ENCODE data around the gene MORN1. TPM values are rescaled to one million over a fixed set of nuclear protein-coding genes. Genes with fewer than 3 reads are reported as not detected.

MORN1 gene
- total RNA-seq, 4 donors from 2014 or later, result 5.7 to 9.7 (median 7.1) TPM

- no peak for DNase-seq (ENCODE audit: low spot score in 2 of 2)
- TF ChIP-seq POLR2A (IDR thresholded peaks at IDR 0.05), result no peak
- TF ChIP-seq, protein P1, sequence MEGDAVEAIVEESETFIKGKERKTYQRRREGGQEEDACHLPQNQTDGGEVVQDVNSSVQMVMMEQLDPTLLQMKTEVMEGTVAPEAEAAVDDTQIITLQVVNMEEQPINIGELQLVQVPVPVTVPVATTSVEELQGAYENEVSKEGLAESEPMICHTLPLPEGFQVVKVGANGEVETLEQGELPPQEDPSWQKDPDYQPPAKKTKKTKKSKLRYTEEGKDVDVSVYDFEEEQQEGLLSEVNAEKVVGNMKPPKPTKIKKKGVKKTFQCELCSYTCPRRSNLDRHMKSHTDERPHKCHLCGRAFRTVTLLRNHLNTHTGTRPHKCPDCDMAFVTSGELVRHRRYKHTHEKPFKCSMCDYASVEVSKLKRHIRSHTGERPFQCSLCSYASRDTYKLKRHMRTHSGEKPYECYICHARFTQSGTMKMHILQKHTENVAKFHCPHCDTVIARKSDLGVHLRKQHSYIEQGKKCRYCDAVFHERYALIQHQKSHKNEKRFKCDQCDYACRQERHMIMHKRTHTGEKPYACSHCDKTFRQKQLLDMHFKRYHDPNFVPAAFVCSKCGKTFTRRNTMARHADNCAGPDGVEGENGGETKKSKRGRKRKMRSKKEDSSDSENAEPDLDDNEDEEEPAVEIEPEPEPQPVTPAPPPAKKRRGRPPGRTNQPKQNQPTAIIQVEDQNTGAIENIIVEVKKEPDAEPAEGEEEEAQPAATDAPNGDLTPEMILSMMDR (IDR thresholded peaks at IDR 0.05), result no peak
- 61 to 69% methylated on average over 11 of the region's 11 CpGs for whole genome bisulfite sequencing, 2 donors
- intact Hi-C loops (cut with DNase I; ENCODE audit: low total_unique reads), result no loop called here
- H3K4me3 ChIP-seq (ENCODE audit: low read depth, poor library complexity, severe bottlenecking), result no peak overlapping the region
Measured at GRCh38 chr1:2415337-2415736, 24.0 kb upstream of the MORN1 start.

DNA sequence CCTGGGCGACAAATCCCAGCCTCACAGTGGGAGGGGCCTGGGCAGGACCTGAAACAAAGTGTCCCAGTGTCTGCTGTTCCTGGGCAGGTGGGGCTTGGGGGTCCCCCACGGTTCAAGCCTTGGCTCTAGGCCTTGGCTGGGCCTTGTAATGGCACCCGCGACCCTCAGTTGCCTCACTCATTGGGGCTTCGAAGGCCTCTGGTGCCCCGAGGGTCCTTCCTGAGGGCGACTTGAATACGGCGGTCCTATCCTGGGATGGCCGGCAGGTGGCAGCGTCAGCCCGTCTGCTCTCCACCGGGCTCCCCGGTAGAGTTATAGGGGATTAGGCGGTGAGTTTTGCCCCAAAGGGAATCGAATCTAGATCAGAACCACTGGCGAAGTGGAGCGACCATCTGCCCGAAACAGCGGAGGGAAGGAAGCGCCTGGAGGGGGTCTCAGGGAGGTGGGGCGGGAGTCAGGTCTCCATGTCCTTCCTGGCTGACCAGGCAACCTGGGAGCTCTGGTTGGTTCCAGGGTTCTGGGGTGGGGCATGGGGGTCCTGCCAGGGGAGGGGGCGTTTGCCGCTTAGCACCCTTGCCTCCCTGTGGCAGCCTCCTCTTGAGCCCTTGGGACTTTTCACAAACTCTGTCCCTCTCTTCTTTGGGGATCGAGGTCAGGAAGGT, 23.1 kb upstream of the MORN1 start:
- intact Hi-C loops (cut with DNase I; ENCODE audit: low total_unique reads), result loop anchor here (1.0 kb wide), 1 partner anchor 134 kb away; no protein-coding TSS in a partner anchor
- WGBS, 2 donors, result 1 to 3% methylated on average over 25 of the region's 25 CpGs
- TF ChIP-seq, protein P1 (IDR thresholded peaks at IDR 0.05), result peak in 1 of 3 donors; percentile 63
- TF ChIP-seq POLR2A (IDR thresholded peaks at IDR 0.05), result no peak
- no peak overlapping the region for H3K4me3 ChIP-seq (ENCODE audit: low read depth, poor library complexity, severe bottlenecking)
- peak; percentile 61 to 96 for DNase-seq (ENCODE audit: low spot score in 2 of 2)

- no peak for DNase-seq (ENCODE audit: low spot score in 2 of 2)
- no peak overlapping the region for H3K4me3 ChIP-seq (ENCODE audit: low read depth, poor library complexity, severe bottlenecking)
- 26 to 43% methylated on average over 8 to 17 of the region's 28 CpGs for WGBS, 2 donors
- intact Hi-C loops (cut with DNase I; ENCODE audit: low total_unique reads), result loop anchor here (1.0 kb wide), 1 partner anchor 135 kb away; no protein-coding TSS in a partner anchor
- no peak for TF ChIP-seq POLR2A (IDR thresholded peaks at IDR 0.05)
- TF ChIP-seq, protein P1 (IDR thresholded peaks at IDR 0.05), result no peak
Measured at GRCh38 chr1:2413495-2414296, 22.3 kb upstream of the MORN1 start.

DNA sequence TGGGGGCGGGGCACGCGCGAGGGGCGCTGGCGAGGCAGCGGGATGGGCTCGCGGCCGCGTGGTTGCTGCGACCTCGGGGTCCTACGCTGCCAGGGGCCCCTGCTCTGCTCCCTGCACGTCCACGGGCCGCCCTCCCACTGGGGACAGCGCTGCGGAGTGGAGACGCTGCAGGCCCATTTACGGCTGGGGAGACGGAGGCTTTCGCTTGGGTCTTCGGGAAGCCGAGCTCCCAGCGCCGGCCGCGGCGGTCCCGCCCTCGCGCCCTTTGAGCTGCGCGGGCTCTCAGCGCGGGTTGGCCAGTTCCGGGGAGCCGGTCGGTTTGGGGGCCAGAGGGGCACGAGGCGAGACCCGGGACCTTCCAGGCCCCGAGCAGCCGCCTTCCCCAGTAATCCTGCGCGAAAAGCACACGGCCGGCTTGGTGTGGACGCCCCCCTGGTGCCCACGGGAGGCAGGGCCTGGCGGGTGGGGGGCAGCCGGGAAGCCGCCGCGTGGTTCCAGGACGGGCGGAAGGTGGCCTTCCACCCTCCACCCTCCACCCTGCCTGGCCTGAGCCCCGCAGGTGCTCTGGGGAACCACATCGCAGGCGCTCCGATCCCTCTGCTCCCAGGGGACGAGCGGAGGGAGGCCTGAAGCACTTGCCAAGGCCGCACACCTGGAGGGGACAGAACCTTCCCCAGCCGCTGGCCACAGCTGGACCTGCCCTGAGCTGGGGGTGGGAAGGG, 21.6 kb upstream of the MORN1 start:
- peak overlapping the region; percentile 54 for H3K4me3 ChIP-seq (ENCODE audit: low read depth, poor library complexity, severe bottlenecking)
- TF ChIP-seq POLR2A (IDR thresholded peaks at IDR 0.05), result no peak
- TF ChIP-seq, protein P1 (IDR thresholded peaks at IDR 0.05), result no peak
- intact Hi-C loops (cut with DNase I; ENCODE audit: low total_unique reads), result no loop called here
- no peak for DNase-seq (ENCODE audit: low spot score in 2 of 2)
- WGBS, 2 donors, result 3 to 4% methylated on average over 6 to 37 of the region's 66 CpGs

DNA sequence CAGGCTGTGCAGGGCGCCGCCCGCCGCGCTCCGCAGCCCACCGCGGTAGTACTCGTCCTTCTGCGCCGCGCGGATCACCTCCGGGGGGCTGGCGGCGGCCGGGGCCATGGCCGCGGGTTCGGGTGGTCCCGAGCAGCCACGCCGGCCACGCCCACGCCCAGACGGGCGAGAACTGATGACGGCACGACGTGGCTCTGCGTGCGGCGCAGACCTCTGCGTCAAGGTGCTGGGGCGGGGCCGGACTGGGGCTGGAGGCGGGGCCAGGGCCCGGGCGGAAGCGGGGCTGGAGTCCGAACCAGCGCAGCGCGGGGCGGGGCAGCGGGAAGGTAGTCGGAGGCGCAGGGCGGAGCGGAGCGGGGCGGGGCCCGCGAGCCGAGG, 21.0 kb upstream of the MORN1 start, which contains the start of gene PEX10:
TSS of gene PEX10 (minus strand) at position 170 of the 378 bp plus-strand sequence. CDS start at position 108, 62 bp downstream.
- intact Hi-C loops (cut with DNase I; ENCODE audit: low total_unique reads), result no loop called here
- peak; percentile 96 to 100 for DNase-seq (ENCODE audit: low spot score in 2 of 2)
- 2% methylated on average over 10 of the region's 55 CpGs; no CpG with 5 or more reads in 1 of the 2 donors for WGBS, 2 donors

More for the DNA sequence above, 21.0 kb upstream of the MORN1 start, which contains the start of gene PEX10:
- peak within 1 kb of the TSS; percentile 74 for H3K4me3 ChIP-seq (ENCODE audit: low read depth, poor library complexity, severe bottlenecking)
- TF ChIP-seq, protein P1 (IDR thresholded peaks at IDR 0.05), result no peak
- TF ChIP-seq POLR2A (IDR thresholded peaks at IDR 0.05), result no peak
